Central memory CD8-positive, alpha-beta T cell (primary cell): ENCODE results near the gene TNFRSF21.

Experiments
- ATAC-seq: fragments of 150-1000 bp; cut with Tn5 transposase; replicated peaks from 2 replicates; pipeline ENCODE4 v1.10.0; 2022; ENCODE audit warnings: mild to moderate bottlenecking, moderate FRiP score, moderate number of reproducible peaks; ENCODE audit not compliant: poor library complexity, severe bottlenecking; ENCODE audit errors: extremely low read depth
- DNase-seq, 2 donors: peaks; one replicate each; pipeline ENCODE4 v3.0.0; 2021; ENCODE audit warnings: low spot score in 2 of 2
- H3K27ac Mint-ChIP-seq: one replicate; pipeline ENCODE4 v1.8.0; 2022; ENCODE audit warnings: low read depth, mild to moderate bottlenecking, moderate library complexity, mixed read lengths
- H3K27me3 Mint-ChIP-seq: one replicate; pipeline ENCODE4 v1.8.0; 2022; ENCODE audit warnings: mixed read lengths
- H3K36me3 Mint-ChIP-seq: one replicate; pipeline ENCODE4 v1.8.0; 2022; ENCODE audit warnings: mild to moderate bottlenecking, moderate library complexity, mixed read lengths; ENCODE audit not compliant: insufficient read depth
- H3K4me1 Mint-ChIP-seq: one replicate; pipeline ENCODE4 v1.8.0; 2022; ENCODE audit warnings: mixed read lengths
- H3K4me3 Mint-ChIP-seq: one replicate; pipeline ENCODE4 v1.8.0; 2022; ENCODE audit warnings: mild to moderate bottlenecking, moderate library complexity, mixed read lengths
- H3K9me3 Mint-ChIP-seq: one replicate; pipeline ENCODE4 v1.8.0; 2022; ENCODE audit warnings: mixed read lengths

The TNFRSF21 gene

GRCh38 chr6:47182291-47182957 lies 127.3 kb downstream of the TNFRSF21 start:
- ATAC-seq (no peak), DNase-seq (no peak)
- H3K27ac Mint-ChIP-seq = no peak overlapping the region
- peaks cover 21% of the 10 kb centered on the region for H3K27me3 Mint-ChIP-seq
- H3K9me3 Mint-ChIP-seq = no peaks in the 10 kb centered on the region
- H3K4me3 Mint-ChIP-seq = no peak overlapping the region
- no peaks in the 10 kb centered on the region for H3K36me3 Mint-ChIP-seq
- no peaks in the 10 kb centered on the region for H3K4me1 Mint-ChIP-seq

DNA sequence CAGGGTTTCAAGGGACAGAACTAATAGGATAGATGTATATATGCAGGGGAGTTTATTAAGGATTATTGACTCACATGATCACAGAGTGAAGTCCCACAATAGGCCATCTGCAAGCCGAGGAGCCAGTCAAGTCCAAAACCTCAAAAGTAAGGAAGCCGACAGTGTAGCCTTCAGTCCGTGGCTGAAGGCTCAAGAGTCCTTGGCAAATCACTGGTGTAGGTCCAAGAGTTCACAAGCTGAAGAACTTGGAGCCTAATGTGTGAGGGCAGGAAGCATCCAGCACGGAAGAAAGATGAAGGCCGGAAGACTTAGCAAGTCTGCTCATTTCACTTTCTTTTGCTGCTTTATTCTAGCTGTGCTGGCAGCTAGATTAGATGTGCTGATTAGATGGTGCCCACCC lies 128.0 kb downstream of the TNFRSF21 start:
- ATAC-seq = no peak
- DNase-seq = no peak
- H3K27me3 Mint-ChIP-seq = peaks cover 17% of the 10 kb centered on the region
- H3K27ac Mint-ChIP-seq = no peak overlapping the region
- H3K4me3 Mint-ChIP-seq = no peak overlapping the region
- no peaks in the 10 kb centered on the region for H3K36me3 Mint-ChIP-seq
- H3K4me1 Mint-ChIP-seq = no peaks in the 10 kb centered on the region
- H3K9me3 Mint-ChIP-seq = no peaks in the 10 kb centered on the region
